ENCODE measurements around the gene RAB36. TPM values are rescaled to one million over a fixed set of nuclear protein-coding genes. Genes with fewer than 3 reads are reported as not detected.

Gene RAB36, protein sequence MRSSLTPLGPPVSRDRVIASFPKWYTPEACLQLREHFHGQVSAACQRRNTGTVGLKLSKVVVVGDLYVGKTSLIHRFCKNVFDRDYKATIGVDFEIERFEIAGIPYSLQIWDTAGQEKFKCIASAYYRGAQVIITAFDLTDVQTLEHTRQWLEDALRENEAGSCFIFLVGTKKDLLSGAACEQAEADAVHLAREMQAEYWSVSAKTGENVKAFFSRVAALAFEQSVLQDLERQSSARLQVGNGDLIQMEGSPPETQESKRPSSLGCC
- 1.9 and 3.3 TPM in 2 replicates for total RNA-seq
- total RNA-seq (2013), result 0.56 TPM
- polyA plus RNA-seq, result 0.88 and 1.1 TPM in 2 replicates
- polyA minus RNA-seq, result 0.57 and 0.77 TPM in 2 replicates

DNA sequence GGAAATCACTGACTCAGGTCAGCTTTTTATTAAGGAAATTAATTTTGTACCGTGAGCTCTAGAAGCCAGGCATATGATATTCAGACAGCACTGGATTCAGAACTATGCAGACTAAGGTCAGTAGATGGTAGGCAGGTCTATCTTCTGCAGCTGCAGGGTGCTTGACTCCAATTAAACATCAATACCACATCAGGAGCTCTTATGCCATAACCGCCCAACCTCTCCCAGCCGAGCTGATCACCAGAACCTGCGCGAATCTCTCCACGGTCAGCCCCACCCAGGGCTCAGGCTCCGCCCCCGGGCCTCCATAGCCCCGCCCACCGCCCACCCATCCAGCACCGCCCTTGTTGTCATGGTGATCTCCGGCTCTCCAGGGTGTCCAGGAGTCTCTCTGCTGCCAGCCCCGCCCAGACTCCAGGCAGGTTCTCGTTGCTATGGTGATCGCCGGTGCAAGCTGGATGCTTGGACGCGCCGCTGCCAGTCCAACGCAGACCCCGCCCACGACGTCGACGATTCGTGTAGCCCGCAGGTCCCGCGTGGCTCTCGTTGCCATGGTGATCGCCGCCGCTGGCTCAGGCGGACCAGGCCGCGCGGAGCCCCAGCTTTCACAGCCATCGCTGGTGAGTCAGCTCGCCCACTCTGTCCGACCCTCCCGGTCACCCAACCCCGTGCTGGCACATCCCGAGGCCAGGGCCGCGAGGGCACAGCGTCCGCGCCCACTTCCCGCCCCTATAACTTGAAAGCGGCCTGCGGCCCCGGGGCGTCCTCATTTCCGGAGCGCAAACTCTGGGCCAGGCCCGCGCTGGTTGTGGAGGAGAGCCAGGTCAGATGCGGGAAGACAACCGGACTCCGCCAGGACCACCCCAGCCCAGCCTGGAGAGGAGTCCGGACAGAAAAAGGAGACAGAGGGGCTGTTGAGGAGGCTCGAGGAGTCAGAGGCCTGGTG lies at the start of gene RAB36:
RAB36 (plus strand) TSS at position 546 of the 946 bp plus-strand sequence. CDS start 1,140 bp downstream, outside the sequence.
- peak within 1 kb of the TSS; percentile 65 to 83 for H3K27ac ChIP-seq (ENCODE audit: low read length in 2 of 2)
- H3K27ac Mint-ChIP-seq, result peak within 1 kb of the TSS; percentile 96
- H3K79me2 ChIP-seq (ENCODE audit: control insufficient read depth, insufficient read depth, low read length), result no peaks in the 10 kb centered on the region
- no peaks in the 10 kb centered on the region for H3K9me3 Mint-ChIP-seq (ENCODE audit: insufficient read depth)
- DNase-seq (peak; percentile 99), ATAC-seq (ENCODE audit: low read depth) (peak; percentile 60)
- no peaks in the 10 kb centered on the region for H3K27me3 Mint-ChIP-seq
- peaks cover 44% of the 10 kb centered on the region for H3K4me1 Mint-ChIP-seq
- peak within 1 kb of the TSS; percentile 67 for H2AFZ ChIP-seq (ENCODE audit: insufficient read depth, low read depth, low read length, poor library complexity, severe bottlenecking)
- ChIA-PET CTCF (interaction anchor here (0.6 to 3.2 kb wide), 18 partner anchors 8 to 261 kb away, joined by 3 to 12 read pairs (median 4); partner anchors contain the start of gene GNAZ), POLR2A (interaction anchor here (0.5 to 0.9 kb wide), 6 partner anchors 36 to 1081 kb away, joined by 3 to 7 read pairs (median 3); no protein-coding TSS in a partner anchor)
- H3K4me1 ChIP-seq (ENCODE audit: control insufficient read depth in 2 of 2, insufficient read depth in 2 of 2, low read length in 2 of 2), result peaks cover 41 to 58% of the 10 kb centered on the region in 2 donors
- no peaks in the 10 kb centered on the region for H3K27me3 ChIP-seq (replicated peaks in 1 of 4; ENCODE audit: control extremely low read depth in 1 of 4, control insufficient read depth in 3 of 4, insufficient read depth in 4 of 4, low read length in 3 of 4)
- intact Hi-C loops (cut with micrococcal nuclease), result loop anchor here (5.0 to 10.0 kb wide), 4 partner anchors 37 to 1410 kb away; partner anchors contain the start of genes BCR, GNAZ, GUCD1 and SNRPD3
- no peaks in the 10 kb centered on the region for H4K20me1 ChIP-seq (ENCODE audit: control insufficient read depth, insufficient read depth, low read length, poor library complexity, severe bottlenecking)
- H3K9me3 ChIP-seq (ENCODE audit: control extremely low read depth in 1 of 3, control insufficient read depth in 2 of 3, insufficient read depth in 1 of 3, low read length in 2 of 3), result no peaks in the 10 kb centered on the region
- H3K4me2 ChIP-seq (replicated peaks; ENCODE audit: low read depth, low read length, poor library complexity, severe bottlenecking), result peak within 1 kb of the TSS; percentile 79
- peak within 1 kb of the TSS; percentile 89 for H3K4me3 Mint-ChIP-seq
- H3K4me3 ChIP-seq (ENCODE audit: control extremely low read depth in 1 of 5, extremely low read depth in 1 of 5, insufficient read depth in 1 of 5, low read depth in 2 of 5, low read length in 4 of 5), result peak within 1 kb of the TSS; percentile 16 to 52 (median 43)
- no peaks in the 10 kb centered on the region for H3K36me3 ChIP-seq (replicated peaks in 1 of 2; ENCODE audit: control extremely low read depth in 1 of 2, control insufficient read depth in 1 of 2, extremely low read depth in 1 of 2, insufficient read depth in 2 of 2, low read length in 1 of 2)
- peak within 1 kb of the TSS; percentile 34 for H3K9ac ChIP-seq (ENCODE audit: low read length)
- WGBS (ENCODE audit: insufficient coverage), result 18% methylated on average over 60 of the region's 62 CpGs
- no peak for TF ChIP-seq EZH2 (IDR thresholded peaks at IDR 0.05; ENCODE audit: borderline replicate concordance, insufficient read depth, low read depth, low read length, poor library complexity, severe bottlenecking)

DNA sequence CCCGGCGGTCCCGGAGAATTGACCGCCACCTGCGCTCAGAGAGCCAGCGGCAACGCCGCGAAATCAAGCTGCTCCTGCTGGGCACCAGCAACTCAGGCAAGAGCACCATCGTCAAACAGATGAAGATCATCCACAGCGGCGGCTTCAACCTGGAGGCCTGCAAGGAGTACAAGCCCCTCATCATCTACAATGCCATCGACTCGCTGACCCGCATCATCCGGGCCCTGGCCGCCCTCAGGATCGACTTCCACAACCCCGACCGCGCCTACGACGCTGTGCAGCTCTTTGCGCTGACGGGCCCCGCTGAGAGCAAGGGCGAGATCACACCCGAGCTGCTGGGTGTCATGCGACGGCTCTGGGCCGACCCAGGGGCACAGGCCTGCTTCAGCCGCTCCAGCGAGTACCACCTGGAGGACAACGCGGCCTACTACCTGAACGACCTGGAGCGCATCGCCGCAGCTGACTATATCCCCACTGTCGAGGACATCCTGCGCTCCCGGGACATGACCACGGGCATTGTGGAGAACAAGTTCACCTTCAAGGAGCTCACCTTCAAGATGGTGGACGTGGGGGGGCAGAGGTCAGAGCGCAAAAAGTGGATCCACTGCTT lies 49.4 kb upstream of the RAB36 start:
- H3K79me2 ChIP-seq (ENCODE audit: control insufficient read depth, insufficient read depth, low read length), result no peaks in the 10 kb centered on the region
- ChIA-PET POLR2A (no interaction called here), CTCF (no interaction called here)
- TF ChIP-seq, protein P1, sequence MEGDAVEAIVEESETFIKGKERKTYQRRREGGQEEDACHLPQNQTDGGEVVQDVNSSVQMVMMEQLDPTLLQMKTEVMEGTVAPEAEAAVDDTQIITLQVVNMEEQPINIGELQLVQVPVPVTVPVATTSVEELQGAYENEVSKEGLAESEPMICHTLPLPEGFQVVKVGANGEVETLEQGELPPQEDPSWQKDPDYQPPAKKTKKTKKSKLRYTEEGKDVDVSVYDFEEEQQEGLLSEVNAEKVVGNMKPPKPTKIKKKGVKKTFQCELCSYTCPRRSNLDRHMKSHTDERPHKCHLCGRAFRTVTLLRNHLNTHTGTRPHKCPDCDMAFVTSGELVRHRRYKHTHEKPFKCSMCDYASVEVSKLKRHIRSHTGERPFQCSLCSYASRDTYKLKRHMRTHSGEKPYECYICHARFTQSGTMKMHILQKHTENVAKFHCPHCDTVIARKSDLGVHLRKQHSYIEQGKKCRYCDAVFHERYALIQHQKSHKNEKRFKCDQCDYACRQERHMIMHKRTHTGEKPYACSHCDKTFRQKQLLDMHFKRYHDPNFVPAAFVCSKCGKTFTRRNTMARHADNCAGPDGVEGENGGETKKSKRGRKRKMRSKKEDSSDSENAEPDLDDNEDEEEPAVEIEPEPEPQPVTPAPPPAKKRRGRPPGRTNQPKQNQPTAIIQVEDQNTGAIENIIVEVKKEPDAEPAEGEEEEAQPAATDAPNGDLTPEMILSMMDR (IDR thresholded peaks at IDR 0.05), result no peak
- no peaks in the 10 kb centered on the region for H3K4me1 ChIP-seq (ENCODE audit: control insufficient read depth in 2 of 2, insufficient read depth in 2 of 2, low read length in 2 of 2)
- peaks cover 0 to 4% of the 10 kb centered on the region in 2 experiments for H3K36me3 ChIP-seq (replicated peaks in 1 of 2; ENCODE audit: control extremely low read depth in 1 of 2, control insufficient read depth in 1 of 2, extremely low read depth in 1 of 2, insufficient read depth in 2 of 2, low read length in 1 of 2)
- Mint-ChIP-seq H3K4me1 (no peaks in the 10 kb centered on the region), H3K9me3 (ENCODE audit: insufficient read depth) (no peaks in the 10 kb centered on the region), H3K27me3 (no peaks in the 10 kb centered on the region), H3K27ac (no peak overlapping the region), H3K4me3 (no peak overlapping the region)
- H2AFZ ChIP-seq (ENCODE audit: insufficient read depth, low read depth, low read length, poor library complexity, severe bottlenecking), result no peak overlapping the region
- WGBS (ENCODE audit: insufficient coverage), result 96% methylated on average over 45 of the region's 45 CpGs
- no peak overlapping the region for H3K9ac ChIP-seq (ENCODE audit: low read length)
- H3K9me3 ChIP-seq (ENCODE audit: control extremely low read depth in 1 of 3, control insufficient read depth in 2 of 3, insufficient read depth in 1 of 3, low read length in 2 of 3), result no peaks in the 10 kb centered on the region
- no peaks in the 10 kb centered on the region for H4K20me1 ChIP-seq (ENCODE audit: control insufficient read depth, insufficient read depth, low read length, poor library complexity, severe bottlenecking)
- intact Hi-C loops (cut with micrococcal nuclease), result no loop called here
- H3K4me2 ChIP-seq (replicated peaks; ENCODE audit: low read depth, low read length, poor library complexity, severe bottlenecking), result no peak overlapping the region
- no peaks in the 10 kb centered on the region for H3K27me3 ChIP-seq (replicated peaks in 1 of 4; ENCODE audit: control extremely low read depth in 1 of 4, control insufficient read depth in 3 of 4, insufficient read depth in 4 of 4, low read length in 3 of 4)
- H3K4me3 ChIP-seq (ENCODE audit: control extremely low read depth in 1 of 5, extremely low read depth in 1 of 5, insufficient read depth in 1 of 5, low read depth in 2 of 5, low read length in 4 of 5), result no peak overlapping the region
- ATAC-seq (ENCODE audit: low read depth) (no peak), DNase-seq (no peak)
- H3K27ac ChIP-seq (ENCODE audit: low read length in 2 of 2), result no peak overlapping the region

Data from B cell (primary cell).